Right lobe of liver (tissue), 6 donors: ENCODE measurements around the gene CYTH3. TPM values are rescaled to one million over a fixed set of nuclear protein-coding genes. Genes with fewer than 3 reads are reported as not detected.
"Not testable (repeated sequence)": the region's sequence is repeated elsewhere in the genome, so short reads cannot be mapped to it uniquely, and the experiment has no call there.

Experiments used
- ATAC-seq, 4 donors: fragments of 200-7000 bp; cut with Tn5 transposase; one replicate each; pipeline ENCODE4 v1.9.1; 2020; ENCODE audit warnings: mild to moderate bottlenecking in 4 of 4, moderate library complexity in 4 of 4
- DNase-seq, 3 donors: peaks; one replicate each; pipeline ENCODE4 v3.0.0-alpha.2; 2020
- H3K27ac ChIP-seq, 3 donors: fragments of 200-600 bp; one replicate each; pipeline ENCODE4 v1.8.0; 2022
- H3K27me3 ChIP-seq, 2 donors: fragments of 200-600 bp; one replicate each; pipeline ENCODE4 v1.8.0; 2022
- H3K36me3 ChIP-seq, 4 donors: fragments of 200-600 bp; sonication (generic) in 1 of 4; one replicate each; pipeline versions ENCODE4 v1.5.1 to v1.8.0; 2017 to 2022; ENCODE audit warnings: control low read depth in 1 of 4
- H3K4me1 ChIP-seq, 4 donors: fragments of 200-600 bp; sonication (generic) in 1 of 4; one replicate each; pipeline versions ENCODE4 v1.5.1 to v1.8.0; 2017 to 2022; ENCODE audit warnings: control low read depth in 1 of 4
- H3K4me3 ChIP-seq, 3 donors: fragments of 200-600 bp; one replicate each; pipeline ENCODE4 v1.8.0; 2022
- H3K9me3 ChIP-seq, 4 donors: fragments of 200-600 bp; sonication (generic) in 1 of 4; one replicate each; pipeline versions ENCODE4 v1.5.1 to v1.8.0; 2017 to 2022; ENCODE audit warnings: control low read depth in 1 of 4
- CTCF ChIP-seq, 4 donors: fragments of 200-600 bp in 3 of 4; fragments of 450-650 bp in 1 of 4; IDR thresholded peaks; one replicate each; pipeline versions ENCODE4 v1.5.1 to v1.8.0; 2016 to 2022; ENCODE audit warnings: antibody characterized with exemption in 4 of 4, mild to moderate bottlenecking in 2 of 4
- POLR2A ChIP-seq: fragments of 450-650 bp; IDR thresholded peaks from one replicate; pipeline ENCODE4 v1.6.1; 2017; ENCODE audit warnings: antibody characterized with exemption, mild to moderate bottlenecking
- WGBS: methylation state at CpG from one replicate; pipeline ENCODE4 v1.1.6; 2018; ENCODE audit warnings: low coverage, low lambda C conversion rate; ENCODE audit not compliant: insufficient coverage; ENCODE audit errors: missing lambda C conversion rate; 5-methylcytosine and 5-hydroxymethylcytosine counted together
- intact Hi-C, 2 donors: fragments of 100-400 bp; cut with DNase I; formaldehyde crosslinking; loops; one replicate each; pipeline versions ENCODE4 v1.11.2 to v1.14.1; 2022
- total RNA-seq, 6 experiments: library from RNA; depleted of rRNA in 2 of 6; stranded (reverse); fragments of >200 nt in 2 of 6; fragmentation: NEBNext Ultra II Directional in 3 of 6; extraction: Animal tissue kit (Norgen Biotek cat#: 25700) in 3 of 6; gene quantifications; one replicate each; pipeline versions ENCODE4 v1.1.0 to v1.2.4, GENCODE V29; 2016 to 2023
- donor health status: DM: no; HTN: yes; CAD: no.
- donor health status: DM: no; HTN: no; CAD: no.
- donor health status: DM: no; HTN: no; CAD: no.
- donor health status: DM: no; HTN: yes; CAD: no.
- donor health status: DM: no; HTN: yes; CAD: no.

CYTH3 gene
- total RNA-seq, 6 experiments from 2014 or later, result 2.7 to 6.6 (median 4.1) TPM

GRCh38 chr7:6193709-6194108 lies 78.7 kb downstream of the CYTH3 start:
- Histone ChIP-seq H3K9me3 (no peaks in the 10 kb centered on the region), H3K4me1 (no peaks in the 10 kb centered on the region), H3K36me3 (no peaks in the 10 kb centered on the region), H3K27ac (no peak overlapping the region), H3K4me3 (no peak overlapping the region), H3K27me3 (no peaks in the 10 kb centered on the region)
- intact Hi-C loops, result no loop called here
- whole genome bisulfite sequencing, result 78% methylated on average over 6 of the region's 8 CpGs
- DNase-seq (no peak), ATAC-seq (no peak)
- no peak for TF ChIP-seq CTCF (IDR thresholded peaks at IDR 0.05)
- no peak for TF ChIP-seq POLR2A

GRCh38 chr7:6190563-6190962 lies 81.9 kb downstream of the CYTH3 start:
- DNase-seq, H3K9me3 ChIP-seq, intact Hi-C loops, H3K4me3 ChIP-seq, H3K27ac ChIP-seq, H3K36me3 ChIP-seq, ATAC-seq, H3K4me1 ChIP-seq, H3K27me3 ChIP-seq: not testable (repeated sequence)
- 91% methylated on average over 7 of the region's 7 CpGs for WGBS

GRCh38 chr7:6188389-6188788 lies 84.0 kb downstream of the CYTH3 start:
- no peaks in the 10 kb centered on the region for H3K36me3 ChIP-seq
- intact Hi-C loops, result no loop called here
- H3K4me3 ChIP-seq, result no peak overlapping the region
- TF ChIP-seq POLR2A, result no peak
- DNase-seq, result no peak
- no peak overlapping the region for H3K27ac ChIP-seq
- H3K27me3 ChIP-seq, result no peaks in the 10 kb centered on the region
- 89% methylated on average over 4 of the region's 5 CpGs for WGBS
- H3K4me1 ChIP-seq, result no peaks in the 10 kb centered on the region
- no peak for ATAC-seq
- H3K9me3 ChIP-seq, result no peaks in the 10 kb centered on the region

GRCh38 chr7:6186577-6186976 lies 85.8 kb downstream of the CYTH3 start:
- no peaks in the 10 kb centered on the region for H3K36me3 ChIP-seq
- WGBS, result 83% methylated on average over 2 of the region's 11 CpGs
- H3K9me3 ChIP-seq, result no peaks in the 10 kb centered on the region
- no peak overlapping the region for H3K4me3 ChIP-seq
- no peaks in the 10 kb centered on the region for H3K27me3 ChIP-seq
- ATAC-seq (no peak), DNase-seq (no peak)
- H3K4me1 ChIP-seq, result no peaks in the 10 kb centered on the region
- intact Hi-C loops, result no loop called here
- no peak overlapping the region for H3K27ac ChIP-seq
- no peak for TF ChIP-seq CTCF (IDR thresholded peaks at IDR 0.05)
- TF ChIP-seq POLR2A, result no peak

- DNase-seq (no peak), ATAC-seq (no peak)
- 97% methylated on average over 6 of the region's 10 CpGs for WGBS
- Histone ChIP-seq H3K36me3 (no peaks in the 10 kb centered on the region), H3K27me3 (no peaks in the 10 kb centered on the region), H3K4me1 (peaks cover 0 to 5% (median 0%) of the 10 kb centered on the region in 4 donors), H3K9me3 (no peaks in the 10 kb centered on the region), H3K27ac (no peak overlapping the region), H3K4me3 (no peak overlapping the region)
- intact Hi-C loops, result no loop called here
- TF ChIP-seq POLR2A (no peak), CTCF (IDR thresholded peaks at IDR 0.05) (no peak)
These were observed 89.4 kb downstream of the CYTH3 start for GRCh38 chr7:6182993-6183392.

- Histone ChIP-seq H3K9me3 (no peaks in the 10 kb centered on the region), H3K27ac (no peak overlapping the region), H3K4me3 (no peak overlapping the region), H3K27me3 (no peaks in the 10 kb centered on the region), H3K4me1 (peaks cover 0 to 5% (median 0%) of the 10 kb centered on the region in 4 donors), H3K36me3 (no peaks in the 10 kb centered on the region)
- no peak for TF ChIP-seq CTCF (IDR thresholded peaks at IDR 0.05)
- TF ChIP-seq POLR2A, result no peak
- ATAC-seq (no peak), DNase-seq (no peak)
- WGBS, result 82% methylated on average over 1 of the region's 1 CpG
- intact Hi-C loops, result no loop called here
These were observed 91.3 kb downstream of the CYTH3 start for GRCh38 chr7:6181136-6181535.
